B cell (primary cell): ENCODE results near the gene DDX56. TPM values are rescaled to one million over a fixed set of nuclear protein-coding genes. Genes with fewer than 3 reads are reported as not detected.

ENCODE experiments used
- ATAC-seq: fragments of 200-7000 bp; cut with Tn5 transposase; one replicate; pipeline ENCODE4 v1.10.0; 2021; ENCODE audit warnings: low read depth, mild to moderate bottlenecking, moderate number of reproducible peaks, moderate library complexity
- CTCF ChIA-PET: fragments of 350-600 bp; sonication (Branson Sonifier 250); formaldehyde crosslinking; loops from one replicate; lab custom pipeline; 2021; ENCODE audit warnings: antibody characterized with exemption, inconsistent platforms; lab: Charles Lee
- POLR2A ChIA-PET: fragments of 350-600 bp; sonication (Branson Sonifier 250); formaldehyde crosslinking; loops from one replicate; lab custom pipeline; 2021; ENCODE audit warnings: antibody characterized with exemption; lab: Charles Lee
- DNase-seq: peaks from one replicate; pipeline ENCODE4 v3.0.0; 2013
- H2AFZ ChIP-seq: 2 replicates; pipeline ENCODE4 v1.6.1; 2012; ENCODE audit warnings: mild to moderate bottlenecking, low read depth, low read length; ENCODE audit not compliant: insufficient read depth, poor library complexity, severe bottlenecking
- H3K27ac ChIP-seq, 2 donors: 1 replicate in 1 of 2; 2 replicates in 1 of 2; pipeline ENCODE4 v1.5.1; 2012 to 2013; ENCODE audit warnings: low read length in 2 of 2, mild to moderate bottlenecking in 2 of 2, moderate library complexity in 1 of 2
- H3K27me3 ChIP-seq, 4 experiments: fragments of 200-600 bp in 1 of 4; sonication (generic) in 1 of 4; replicated peaks in 1 of 4; 1 replicate in 2 of 4; 2 replicates in 2 of 4; pipeline versions ENCODE4 v1.6.1 to v1.7.0; 2013 to 2016; ENCODE audit warnings: low read length in 3 of 4, mild to moderate bottlenecking in 2 of 4, mixed read lengths in 1 of 4, moderate library complexity in 1 of 4; ENCODE audit not compliant: insufficient read depth in 4 of 4, control insufficient read depth in 3 of 4; ENCODE audit errors: control extremely low read depth in 1 of 4
- H3K36me3 ChIP-seq, 2 experiments: replicated peaks in 1 of 2; 1 replicate in 1 of 2; 2 replicates in 1 of 2; pipeline versions ENCODE4 v1.6.1 to v1.7.1; 2013; ENCODE audit warnings: low read length in 1 of 2; ENCODE audit not compliant: insufficient read depth in 2 of 2, control insufficient read depth in 1 of 2; ENCODE audit errors: control extremely low read depth in 1 of 2, extremely low read depth in 1 of 2
- H3K4me1 ChIP-seq, 2 donors: fragments of 200-600 bp in 1 of 2; sonication (generic) in 1 of 2; 1 replicate in 1 of 2; 2 replicates in 1 of 2; pipeline versions ENCODE4 v1.5.1 to v1.6.1; 2013 to 2017; ENCODE audit warnings: low read length in 2 of 2; ENCODE audit not compliant: control insufficient read depth in 2 of 2, insufficient read depth in 2 of 2
- H3K4me2 ChIP-seq: replicated peaks from 2 replicates; pipeline ENCODE3; 2012; ENCODE audit warnings: mild to moderate bottlenecking, low read depth, low read length; ENCODE audit not compliant: poor library complexity, severe bottlenecking
- H3K4me3 ChIP-seq, 5 experiments: fragments of 200-600 bp in 1 of 5; sonication (generic) in 1 of 5; 1 replicate in 3 of 5; 2 replicates in 2 of 5; pipeline versions ENCODE4 v1.5.1 to v1.7.0; 2011 to 2016; ENCODE audit warnings: low read length in 4 of 5, mild to moderate bottlenecking in 4 of 5, low read depth in 2 of 5, control low read depth in 1 of 5, moderate library complexity in 1 of 5; ENCODE audit not compliant: insufficient read depth in 1 of 5; ENCODE audit errors: control extremely low read depth in 1 of 5, extremely low read depth in 1 of 5
- H3K79me2 ChIP-seq: fragments of 200-600 bp; sonication (generic); one replicate; pipeline ENCODE4 v1.6.0; 2016; ENCODE audit warnings: low read length; ENCODE audit not compliant: control insufficient read depth, insufficient read depth
- H3K9ac ChIP-seq: fragments of 200-600 bp; sonication (generic); 2 replicates; pipeline ENCODE4 v1.6.1; 2017; ENCODE audit warnings: mild to moderate bottlenecking, low read length, moderate library complexity
- H3K9me3 ChIP-seq, 3 donors: one replicate each; pipeline versions ENCODE4 v1.6.1 to v1.7.1; 2013; ENCODE audit warnings: low read length in 2 of 3; ENCODE audit not compliant: control insufficient read depth in 2 of 3, insufficient read depth in 1 of 3; ENCODE audit errors: control extremely low read depth in 1 of 3
- H4K20me1 ChIP-seq: 2 replicates; pipeline ENCODE4 v1.6.0; 2012; ENCODE audit warnings: mild to moderate bottlenecking, low read length; ENCODE audit not compliant: insufficient read depth, control insufficient read depth, poor library complexity, severe bottlenecking
- H3K27ac Mint-ChIP-seq: one replicate; pipeline ENCODE4 v1.8.0; 2021; ENCODE audit warnings: mixed read lengths
- H3K27me3 Mint-ChIP-seq: one replicate; pipeline ENCODE4 v1.8.0; 2021; ENCODE audit warnings: mixed read lengths
- H3K4me1 Mint-ChIP-seq: one replicate; pipeline ENCODE4 v1.8.0; 2021; ENCODE audit warnings: mixed read lengths
- H3K4me3 Mint-ChIP-seq: one replicate; pipeline ENCODE4 v1.8.0; 2021; ENCODE audit warnings: mixed read lengths
- H3K9me3 Mint-ChIP-seq: one replicate; pipeline ENCODE4 v1.8.0; 2022; ENCODE audit warnings: mixed read lengths; ENCODE audit not compliant: insufficient read depth
- CTCF ChIP-seq: fragments of 200-600 bp; IDR thresholded peaks from one replicate; pipeline ENCODE4 v1.8.0; 2022; ENCODE audit warnings: antibody characterized with exemption, mild to moderate bottlenecking
- EZH2 ChIP-seq: IDR thresholded peaks from 2 replicates; pipeline ENCODE4 v1.6.1; 2012; ENCODE audit warnings: borderline replicate concordance, low read depth, mild to moderate bottlenecking, moderate library complexity, low read length; ENCODE audit not compliant: insufficient read depth, poor library complexity, severe bottlenecking
- WGBS: methylation state at CpG from one replicate; pipeline ENCODE4 v1.1.5; 2013; ENCODE audit warnings: missing lambda C conversion rate; ENCODE audit not compliant: insufficient coverage; 5-methylcytosine and 5-hydroxymethylcytosine counted together
- intact Hi-C: fragments of 100-400 bp; cut with micrococcal nuclease; formaldehyde crosslinking; loops from one replicate; pipeline ENCODE4 v1.10.0; 2022
- polyA plus RNA-seq: library from polyadenylated mRNA; depleted of rRNA; stranded (reverse); fragments of >200 nt; gene quantifications from 2 replicates; pipeline ENCODE4 v1.2.3, GENCODE V29; 2012
- total RNA-seq, 2 donors: library from RNA; stranded (reverse); fragments of 120-200 nt in 1 of 2; gene quantifications; 1 replicate in 1 of 2; 2 replicates in 1 of 2; pipeline versions ENCODE4 v1.2.3 to v1.2.4, GENCODE V29; 2013 to 2022

DDX56 gene
- total and polyA plus RNA-seq, 2 donors (not counting 1 experiment from before 2014, with no cell fraction given): 88.2 to 102 TPM

GRCh38 chr7:44603193-44603592 is 29.5 kb upstream of the DDX56 start:
- Histone ChIP-seq H2AFZ (no peak overlapping the region), H3K4me2 (no peak overlapping the region), H3K4me1 (peaks cover 11 to 28% of the 10 kb centered on the region in 2 donors), H3K36me3 (no peaks in the 10 kb centered on the region), H4K20me1 (no peaks in the 10 kb centered on the region), H3K79me2 (peaks cover 11% of the 10 kb centered on the region), H3K9ac (no peak overlapping the region), H3K4me3 (no peak overlapping the region), H3K27ac (no peak overlapping the region), H3K27me3 (peaks cover 0 to 3% (median 0%) of the 10 kb centered on the region in 4 experiments), H3K9me3 (no peaks in the 10 kb centered on the region)
- H3K9me3 Mint-ChIP-seq: no peaks in the 10 kb centered on the region
- no peak for TF ChIP-seq CTCF
- no peak for TF ChIP-seq EZH2
- WGBS: 89% methylated on average over 6 of the region's 6 CpGs
- ATAC-seq: no peak
- no peak overlapping the region for H3K27ac Mint-ChIP-seq
- CTCF ChIA-PET: interaction anchor here (0.7 kb wide), 1 partner anchor 977 kb away, joined by 3 read pairs; no protein-coding TSS in a partner anchor
- peaks cover 10% of the 10 kb centered on the region for H3K27me3 Mint-ChIP-seq
- no peak overlapping the region for H3K4me3 Mint-ChIP-seq
- POLR2A ChIA-PET: interaction anchor here (0.7 kb wide), 1 partner anchor 68 kb away, joined by 10 read pairs; no protein-coding TSS in a partner anchor
- intact Hi-C loops: no loop called here
- no peak for DNase-seq
- H3K4me1 Mint-ChIP-seq: peaks cover 29% of the 10 kb centered on the region

GRCh38 chr7:44602576-44602910 is 28.8 kb upstream of the DDX56 start:
- Mint-ChIP-seq H3K9me3 (no peaks in the 10 kb centered on the region), H3K4me3 (no peak overlapping the region), H3K27me3 (peaks cover 10% of the 10 kb centered on the region), H3K27ac (no peak overlapping the region), H3K4me1 (peaks cover 27% of the 10 kb centered on the region)
- Histone ChIP-seq H3K4me3 (no peak overlapping the region), H3K27me3 (peaks cover 0 to 3% (median 0%) of the 10 kb centered on the region in 4 experiments), H4K20me1 (no peaks in the 10 kb centered on the region), H3K36me3 (no peaks in the 10 kb centered on the region), H3K4me2 (no peak overlapping the region), H3K4me1 (peaks cover 9 to 27% of the 10 kb centered on the region in 2 donors), H3K27ac (no peak overlapping the region), H3K79me2 (peaks cover 5% of the 10 kb centered on the region), H2AFZ (no peak overlapping the region), H3K9ac (no peak overlapping the region), H3K9me3 (no peaks in the 10 kb centered on the region)
- WGBS: no CpG with 5 or more reads among the region's 1 CpG
- intact Hi-C loops: no loop called here
- ChIA-PET CTCF (interaction anchor here (1.2 to 1.3 kb wide), 2 partner anchors 11 to 246 kb away, joined by 3 to 4 read pairs; partner anchors contain the start of gene H2AZ2), POLR2A (interaction anchor here (0.7 kb wide), 1 partner anchor 76 kb away, joined by 3 read pairs; no protein-coding TSS in a partner anchor)
- no peak for DNase-seq
- ATAC-seq: no peak
- no peak for TF ChIP-seq EZH2
- no peak for TF ChIP-seq CTCF
